Spleen (tissue), 11 donors: ENCODE data around the gene ASB6. TPM values are rescaled to one million over a fixed set of nuclear protein-coding genes. Genes with fewer than 3 reads are reported as not detected.
"Not testable (repeated sequence)": the region's sequence is repeated elsewhere in the genome, so short reads cannot be mapped to it uniquely, and the experiment has no call there.

ENCODE experiments used
- DNase-seq: peaks from one replicate; pipeline ENCODE4 v3.0.0-alpha.2; 2020
- H3K27ac ChIP-seq, 8 donors: fragments of 200-600 bp; sonication (generic) in 7 of 8; 1 replicate in 4 of 8; 2 replicates in 4 of 8; pipeline versions ENCODE4 v1.5.0 to v1.8.0; 2016 to 2021; ENCODE audit warnings: inconsistent platforms in 4 of 8, mild to moderate bottlenecking in 4 of 8, moderate library complexity in 1 of 8
- H3K27me3 ChIP-seq, 7 donors: fragments of 200-600 bp; sonication (generic) in 6 of 7; replicated peaks in 1 of 7; 1 replicate in 4 of 7; 2 replicates in 3 of 7; pipeline versions ENCODE4 v1.5.0 to v1.8.0; 2016 to 2021; ENCODE audit warnings: inconsistent platforms in 3 of 7, mild to moderate bottlenecking in 1 of 7
- H3K36me3 ChIP-seq, 6 donors: fragments of 200-600 bp; sonication (generic) in 5 of 6; 1 replicate in 4 of 6; 2 replicates in 2 of 6; pipeline versions ENCODE4 v1.5.0 to v1.8.0; 2016 to 2021; ENCODE audit warnings: inconsistent platforms in 2 of 6
- H3K4me1 ChIP-seq, 6 donors: fragments of 200-600 bp; sonication (generic) in 5 of 6; 1 replicate in 3 of 6; 2 replicates in 3 of 6; pipeline versions ENCODE4 v1.5.0 to v1.8.0; 2016 to 2021; ENCODE audit warnings: inconsistent platforms in 3 of 6
- H3K4me3 ChIP-seq, 8 donors: fragments of 200-600 bp; sonication (generic) in 7 of 8; 1 replicate in 4 of 8; 2 replicates in 4 of 8; pipeline versions ENCODE4 v1.5.0 to v1.8.0; 2016 to 2021; ENCODE audit warnings: inconsistent platforms in 4 of 8, mild to moderate bottlenecking in 4 of 8, moderate library complexity in 2 of 8
- H3K9me3 ChIP-seq, 8 donors: fragments of 200-600 bp; sonication (generic) in 7 of 8; 1 replicate in 4 of 8; 2 replicates in 4 of 8; pipeline versions ENCODE4 v1.5.0 to v1.8.0; 2016 to 2021; ENCODE audit warnings: inconsistent platforms in 4 of 8
- POLR2A ChIP-seq, 3 donors: fragments of 450-650 bp; IDR thresholded peaks; one replicate each; pipeline ENCODE4 v1.5.1; 2017; ENCODE audit warnings: antibody characterized with exemption in 3 of 3, mild to moderate bottlenecking in 1 of 3
- POLR2AphosphoS5 ChIP-seq, 3 donors: sonication (generic); formaldehyde crosslinking; IDR thresholded peaks; one replicate each; pipeline ENCODE4 v1.5.1; 2017; ENCODE audit warnings: antibody characterized with exemption in 3 of 3
- WGBS, 5 donors: extraction: QIAGEN DNeasy Blood & Tissue Kit in 3 of 5; methylation state at CpG; one replicate each; pipeline versions ENCODE4 v1.1.5 to v1.1.7; 2013 to 2018; 5-methylcytosine and 5-hydroxymethylcytosine counted together
- intact Hi-C: fragments of 100-400 bp; cut with DNase I; formaldehyde crosslinking; loops from one replicate; pipeline ENCODE4 v1.15.0; 2023; ENCODE audit warnings: low total_unique reads
- polyA plus RNA-seq, 3 donors: library from polyadenylated mRNA; stranded (reverse); fragments of 200-250 nt; gene quantifications; one replicate each; pipeline ENCODE4 v1.2.1, GENCODE V29; 2013
- total RNA-seq, 7 donors: library from RNA; depleted of rRNA in 3 of 7; stranded (reverse); fragments of >200 nt in 3 of 7; fragmentation: NEBNext Ultra II Directional in 4 of 7; extraction: Animal tissue kit (Norgen Biotek cat#: 25700) in 4 of 7; gene quantifications; one replicate each; pipeline versions ENCODE4 v1.1.0 to v1.2.1, GENCODE V29; 2016 to 2021
- TF ChIP-seq, protein P1 (sequence below), 11 experiments: fragments of 200-600 bp in 7 of 11; fragments of 450-650 bp in 4 of 11; sonication (generic) in 4 of 11; IDR thresholded peaks in 8 of 11; conservative IDR thresholded peaks in 3 of 11; 1 replicate in 7 of 11; 2 replicates in 4 of 11; pipeline versions ENCODE4 v1.4.0 to v1.8.0; 2016 to 2021; ENCODE audit warnings: antibody characterized with exemption in 11 of 11, inconsistent platforms in 4 of 11, mild to moderate bottlenecking in 1 of 11
- donor health status: healthy with polysubstance abuse.
- donor health status: DM: no; HTN: no; CAD: no; lungs with moderate emphysema.
- donor health status: DM: no; HTN: no; CAD: no.
- donor health status: Bipolar disorder and iron deficiency.
- donor health status: healthy.
- donor health status: DM: no; HTN: no; CAD: no.
- donor health status: DM: yes; HTN: yes; CAD: no.

Gene ASB6
- total and polyA plus RNA-seq, 10 donors, result 11.5 to 30.8 (median 21.3) TPM

- 42 to 62% (median 53%) methylated on average over 6 of the region's 6 CpGs for WGBS, 5 donors
- no peak for TF ChIP-seq POLR2A (IDR thresholded peaks at IDR 0.05)
- TF ChIP-seq POLR2AphosphoS5 (IDR thresholded peaks at IDR 0.05), result no peak
- TF ChIP-seq, protein P1, sequence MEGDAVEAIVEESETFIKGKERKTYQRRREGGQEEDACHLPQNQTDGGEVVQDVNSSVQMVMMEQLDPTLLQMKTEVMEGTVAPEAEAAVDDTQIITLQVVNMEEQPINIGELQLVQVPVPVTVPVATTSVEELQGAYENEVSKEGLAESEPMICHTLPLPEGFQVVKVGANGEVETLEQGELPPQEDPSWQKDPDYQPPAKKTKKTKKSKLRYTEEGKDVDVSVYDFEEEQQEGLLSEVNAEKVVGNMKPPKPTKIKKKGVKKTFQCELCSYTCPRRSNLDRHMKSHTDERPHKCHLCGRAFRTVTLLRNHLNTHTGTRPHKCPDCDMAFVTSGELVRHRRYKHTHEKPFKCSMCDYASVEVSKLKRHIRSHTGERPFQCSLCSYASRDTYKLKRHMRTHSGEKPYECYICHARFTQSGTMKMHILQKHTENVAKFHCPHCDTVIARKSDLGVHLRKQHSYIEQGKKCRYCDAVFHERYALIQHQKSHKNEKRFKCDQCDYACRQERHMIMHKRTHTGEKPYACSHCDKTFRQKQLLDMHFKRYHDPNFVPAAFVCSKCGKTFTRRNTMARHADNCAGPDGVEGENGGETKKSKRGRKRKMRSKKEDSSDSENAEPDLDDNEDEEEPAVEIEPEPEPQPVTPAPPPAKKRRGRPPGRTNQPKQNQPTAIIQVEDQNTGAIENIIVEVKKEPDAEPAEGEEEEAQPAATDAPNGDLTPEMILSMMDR (IDR thresholded peaks at IDR 0.05 in 8 of 11, conservative IDR thresholded peaks at IDR 0.05 in 3 of 11), result no peak
Observed at GRCh38 chr9:129595903-129596540, 45.9 kb downstream of the ASB6 start.

GRCh38 chr9:129595311-129595741 is 46.6 kb downstream of the ASB6 start:
- no peaks in the 10 kb centered on the region for H3K36me3 ChIP-seq
- H3K4me1 ChIP-seq, result peaks cover 13 to 47% (median 32%) of the 10 kb centered on the region in 6 donors
- H3K4me3 ChIP-seq, result no peak overlapping the region
- peak overlapping the region in 5 of 8 donors; percentile 16 to 85 (median 79) for H3K27ac ChIP-seq
- DNase-seq, result no peak
- intact Hi-C loops, result no loop called here
- H3K9me3 ChIP-seq, result no peaks in the 10 kb centered on the region
- peaks cover 0 to 41% (median 19%) of the 10 kb centered on the region in 7 donors for H3K27me3 ChIP-seq
- 29 to 68% (median 42%) methylated on average over 5 of the region's 5 CpGs for WGBS, 5 donors
- TF ChIP-seq, protein P1 (IDR thresholded peaks at IDR 0.05 in 8 of 11, conservative IDR thresholded peaks at IDR 0.05 in 3 of 11), result no peak
- TF ChIP-seq POLR2AphosphoS5 (IDR thresholded peaks at IDR 0.05) (no peak), POLR2A (IDR thresholded peaks at IDR 0.05) (no peak)

More at GRCh38 chr9:129595903-129596540, 45.9 kb downstream of the ASB6 start:
- H3K4me3 ChIP-seq, result no peak overlapping the region
- H3K27me3 ChIP-seq, result peaks cover 0 to 48% (median 19%) of the 10 kb centered on the region in 7 donors
- no peak for DNase-seq
- intact Hi-C loops, result no loop called here
- no peaks in the 10 kb centered on the region for H3K9me3 ChIP-seq
- no peaks in the 10 kb centered on the region for H3K36me3 ChIP-seq
- H3K4me1 ChIP-seq, result peaks cover 13 to 47% (median 32%) of the 10 kb centered on the region in 6 donors
- peak overlapping the region in 6 of 8 donors; percentile 35 to 85 (median 82) for H3K27ac ChIP-seq

DNA sequence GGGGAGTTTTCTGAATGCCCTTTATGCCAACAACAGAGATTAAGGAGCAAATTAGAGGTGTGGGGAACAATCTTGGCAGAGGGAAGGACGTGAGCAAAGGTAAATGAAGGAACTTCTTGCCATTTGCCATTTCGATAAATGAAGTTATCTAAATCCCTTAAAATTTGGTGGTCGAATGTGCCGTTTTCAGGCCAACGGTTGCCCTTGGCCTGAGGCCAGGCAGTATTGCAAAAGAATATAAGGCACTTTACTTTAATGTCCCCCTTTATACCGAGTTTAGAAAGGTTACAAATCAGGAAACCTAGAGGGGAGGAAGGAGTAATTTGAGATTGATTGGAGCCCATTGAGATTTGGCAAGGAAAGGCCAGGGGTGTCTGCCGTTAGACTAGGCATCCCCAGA is 47.3 kb downstream of the ASB6 start:
- intact Hi-C loops, result no loop called here
- no peaks in the 10 kb centered on the region for H3K36me3 ChIP-seq
- peaks cover 13 to 47% (median 32%) of the 10 kb centered on the region in 6 donors for H3K4me1 ChIP-seq
- TF ChIP-seq POLR2A (IDR thresholded peaks at IDR 0.05) (no peak), POLR2AphosphoS5 (IDR thresholded peaks at IDR 0.05) (no peak)
- TF ChIP-seq, protein P1 (IDR thresholded peaks at IDR 0.05 in 8 of 11, conservative IDR thresholded peaks at IDR 0.05 in 3 of 11), result no peak
- H3K27ac ChIP-seq, result peak overlapping the region in 2 of 8 donors; percentile 80 to 85
- 33 to 68% (median 44%) methylated on average over 7 of the region's 7 CpGs for WGBS, 5 donors
- no peaks in the 10 kb centered on the region for H3K9me3 ChIP-seq
- no peak for DNase-seq
- no peak overlapping the region for H3K4me3 ChIP-seq
- H3K27me3 ChIP-seq, result peaks cover 0 to 40% (median 19%) of the 10 kb centered on the region in 7 donors

- peaks cover 8 to 37% (median 24%) of the 10 kb centered on the region in 6 donors for H3K4me1 ChIP-seq
- H3K4me3 ChIP-seq, intact Hi-C loops, H3K27ac ChIP-seq, DNase-seq, H3K36me3 ChIP-seq, H3K9me3 ChIP-seq: not testable (repeated sequence)
- peaks cover 0 to 22% (median 12%) of the 10 kb centered on the region in 7 donors for H3K27me3 ChIP-seq
- 88 to 92% (median 89%) methylated on average over 10 of the region's 10 CpGs for WGBS, 5 donors
Observed at GRCh38 chr9:129592790-129593189, 49.2 kb downstream of the ASB6 start.
